Right lobe of liver (tissue), 4 donors: ENCODE data around the gene KIF14.

Source experiments
- POLR2A ChIP-seq: fragments of 450-650 bp; IDR thresholded peaks from one replicate; pipeline ENCODE4 v1.6.1; 2017; ENCODE audit warnings: antibody characterized with exemption, mild to moderate bottlenecking
- TF ChIP-seq, protein P1 (sequence below), 4 donors: fragments of 200-600 bp in 3 of 4; fragments of 450-650 bp in 1 of 4; IDR thresholded peaks; one replicate each; pipeline versions ENCODE4 v1.5.1 to v1.8.0; 2016 to 2022; ENCODE audit warnings: antibody characterized with exemption in 4 of 4, mild to moderate bottlenecking in 2 of 4
- donor health status: DM: no; HTN: no; CAD: no.
- donor health status: DM: no; HTN: no; CAD: no.
- donor health status: DM: no; HTN: yes; CAD: no.

DNA sequence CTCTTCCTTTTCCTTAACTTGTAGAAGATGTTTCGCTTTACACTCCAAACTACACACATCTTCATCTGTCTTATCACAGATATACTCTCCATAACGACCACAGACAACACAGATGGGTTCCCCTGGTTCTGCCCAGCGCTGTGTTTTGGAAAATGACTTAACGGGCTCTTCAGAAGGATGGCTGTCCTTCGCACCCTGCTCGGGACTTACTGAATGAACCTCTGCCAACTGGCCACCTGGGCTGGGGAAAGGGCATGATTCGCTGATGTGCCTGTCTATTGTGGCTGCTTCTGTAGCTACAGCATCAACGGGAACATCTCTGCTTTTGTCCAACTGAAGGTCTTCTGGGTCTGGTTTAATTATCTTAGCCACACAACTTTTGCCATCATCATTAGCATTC is 45.8 kb upstream of the KIF14 start:
- no peak for TF ChIP-seq POLR2A
- TF ChIP-seq, protein P1, sequence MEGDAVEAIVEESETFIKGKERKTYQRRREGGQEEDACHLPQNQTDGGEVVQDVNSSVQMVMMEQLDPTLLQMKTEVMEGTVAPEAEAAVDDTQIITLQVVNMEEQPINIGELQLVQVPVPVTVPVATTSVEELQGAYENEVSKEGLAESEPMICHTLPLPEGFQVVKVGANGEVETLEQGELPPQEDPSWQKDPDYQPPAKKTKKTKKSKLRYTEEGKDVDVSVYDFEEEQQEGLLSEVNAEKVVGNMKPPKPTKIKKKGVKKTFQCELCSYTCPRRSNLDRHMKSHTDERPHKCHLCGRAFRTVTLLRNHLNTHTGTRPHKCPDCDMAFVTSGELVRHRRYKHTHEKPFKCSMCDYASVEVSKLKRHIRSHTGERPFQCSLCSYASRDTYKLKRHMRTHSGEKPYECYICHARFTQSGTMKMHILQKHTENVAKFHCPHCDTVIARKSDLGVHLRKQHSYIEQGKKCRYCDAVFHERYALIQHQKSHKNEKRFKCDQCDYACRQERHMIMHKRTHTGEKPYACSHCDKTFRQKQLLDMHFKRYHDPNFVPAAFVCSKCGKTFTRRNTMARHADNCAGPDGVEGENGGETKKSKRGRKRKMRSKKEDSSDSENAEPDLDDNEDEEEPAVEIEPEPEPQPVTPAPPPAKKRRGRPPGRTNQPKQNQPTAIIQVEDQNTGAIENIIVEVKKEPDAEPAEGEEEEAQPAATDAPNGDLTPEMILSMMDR (IDR thresholded peaks at IDR 0.05) = no peak
